HG03460 (cell line): ENCODE data around the gene PPHLN1.

Experiments
- ATAC-seq: cut with Tn5 transposase; IDR thresholded peaks from one replicate; pipeline ENCODE4 v1.9.1; 2021; ENCODE audit not compliant: unreplicated experiment

PPHLN1 gene

GRCh38 chr12:42432517-42433140, 106.7 kb downstream of the PPHLN1 start:
- ATAC-seq, result no peak

DNA sequence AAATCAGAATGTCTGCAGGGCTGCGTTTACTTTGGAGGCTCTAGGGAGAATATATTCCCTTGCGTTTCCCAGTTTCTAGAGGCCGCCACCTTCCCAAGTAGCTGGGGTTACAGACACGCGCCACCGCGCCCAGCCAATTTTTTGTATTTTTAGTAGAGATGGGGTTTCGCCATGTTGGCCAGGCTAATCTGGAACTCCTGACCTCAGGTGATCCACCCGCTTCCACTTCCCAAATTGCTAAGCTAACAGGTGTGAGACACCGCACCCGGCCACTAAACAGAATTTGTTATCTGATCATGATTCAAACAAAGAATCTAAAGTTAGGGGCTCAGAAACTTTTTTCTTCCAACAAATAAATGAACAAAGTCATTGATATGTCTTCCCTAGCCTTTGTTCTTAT, 114.6 kb downstream of the PPHLN1 start:
- ATAC-seq, result no peak

- ATAC-seq, result no peak
Observed at GRCh38 chr12:42442311-42442759, 116.4 kb downstream of the PPHLN1 start.

DNA sequence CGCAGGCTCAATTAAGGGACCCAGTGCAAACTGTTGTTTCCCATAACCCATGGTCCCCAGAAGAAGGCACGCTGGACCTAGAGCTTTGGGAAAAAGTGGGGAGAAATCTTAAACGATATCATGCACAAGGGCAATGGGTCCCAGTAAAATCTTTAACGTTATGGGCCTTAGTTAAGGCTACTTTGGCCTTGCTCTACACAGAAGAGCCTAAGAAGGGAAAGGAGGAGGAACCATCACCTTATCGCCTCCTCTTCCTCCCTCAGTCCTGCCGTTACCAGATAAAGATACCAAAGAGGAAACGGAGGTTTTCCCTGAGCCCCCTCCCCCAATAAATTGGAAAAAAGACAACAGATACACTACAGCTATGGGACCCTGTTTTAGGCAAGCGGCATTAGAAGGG, 116.9 kb downstream of the PPHLN1 start:
- no peak for ATAC-seq

DNA sequence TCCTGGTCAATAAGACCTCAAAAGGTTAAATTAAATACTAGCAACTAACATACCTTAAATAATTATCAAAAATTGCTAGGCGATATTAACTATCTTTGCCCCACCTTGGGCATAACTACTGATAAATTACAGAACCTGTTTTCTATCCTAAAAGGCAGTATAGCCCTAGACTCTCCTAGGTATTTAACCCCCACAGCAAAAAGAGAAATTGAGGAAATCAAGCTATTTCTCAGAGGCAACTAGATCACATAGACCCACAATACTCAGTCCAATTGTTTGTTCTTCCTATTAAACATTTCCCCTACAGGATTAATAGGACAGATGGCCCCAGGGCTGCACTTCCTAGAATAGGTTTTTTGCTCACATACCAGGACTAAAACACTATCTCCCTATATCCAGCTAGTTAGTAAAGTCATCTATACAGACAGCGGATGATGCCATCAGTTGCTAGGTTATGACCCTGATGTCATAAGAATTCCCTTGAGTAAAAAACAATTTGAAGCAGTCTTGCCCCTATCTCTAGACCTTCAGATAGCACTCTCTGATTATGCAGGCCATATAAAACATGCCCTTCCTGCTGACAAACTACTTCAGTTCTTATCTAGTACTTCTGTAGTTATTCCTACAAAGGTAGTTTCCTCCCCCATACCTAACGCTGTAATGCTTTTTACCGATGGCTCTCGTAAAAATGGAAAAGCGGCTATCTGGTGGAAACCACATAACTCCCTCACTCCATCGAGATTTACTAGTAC, 118.4 kb downstream of the PPHLN1 start:
- ATAC-seq, result no peak

DNA sequence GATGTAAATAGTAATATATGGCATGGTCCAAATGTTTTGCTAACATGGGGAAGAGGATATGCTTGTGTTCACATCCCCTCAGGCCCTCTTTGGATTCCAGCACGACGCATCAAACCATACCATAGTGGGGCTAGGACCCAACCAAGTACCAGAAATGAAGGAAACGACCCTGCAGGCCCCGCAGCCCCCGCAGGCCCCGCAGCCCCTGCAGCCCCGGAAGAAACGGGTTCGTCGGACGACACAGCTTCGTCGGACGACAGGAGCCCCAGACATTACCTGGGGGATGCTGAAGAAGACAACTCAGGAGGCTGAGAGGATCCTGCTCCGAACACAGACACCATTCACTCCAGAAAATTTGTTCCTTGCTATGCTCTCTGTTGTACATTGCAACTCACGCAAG, 119.9 kb downstream of the PPHLN1 start:
- ATAC-seq, result no peak

- no peak for ATAC-seq
Observed at GRCh38 chr12:42446761-42447160, 120.8 kb downstream of the PPHLN1 start.

DNA sequence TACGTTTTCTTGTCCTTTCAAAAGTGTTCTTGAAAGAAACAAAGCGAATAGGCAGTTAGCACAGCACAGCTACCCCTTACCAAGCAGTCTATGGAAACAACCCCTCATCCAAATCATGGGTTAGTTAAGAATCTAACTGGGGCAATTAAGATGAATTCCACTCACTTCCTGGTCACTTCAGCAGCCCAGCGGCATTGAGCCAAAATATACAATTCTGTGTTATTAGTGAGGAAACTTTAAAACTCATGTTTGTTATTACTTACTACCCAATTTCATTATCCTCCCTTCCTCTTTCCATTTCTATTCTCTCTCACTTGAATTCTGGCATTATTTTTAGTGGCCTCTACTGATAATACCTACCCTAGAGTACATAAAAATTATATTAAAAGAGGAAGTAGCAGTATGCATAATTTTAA, 121.4 kb downstream of the PPHLN1 start:
- no peak for ATAC-seq

- no peak for ATAC-seq
Observed at GRCh38 chr12:42448841-42449240, 122.9 kb downstream of the PPHLN1 start.

GRCh38 chr12:42450248-42450647, 124.3 kb downstream of the PPHLN1 start:
- ATAC-seq, result no peak

- no peak for ATAC-seq
Observed at GRCh38 chr12:42458575-42458974, 132.6 kb downstream of the PPHLN1 start.

DNA sequence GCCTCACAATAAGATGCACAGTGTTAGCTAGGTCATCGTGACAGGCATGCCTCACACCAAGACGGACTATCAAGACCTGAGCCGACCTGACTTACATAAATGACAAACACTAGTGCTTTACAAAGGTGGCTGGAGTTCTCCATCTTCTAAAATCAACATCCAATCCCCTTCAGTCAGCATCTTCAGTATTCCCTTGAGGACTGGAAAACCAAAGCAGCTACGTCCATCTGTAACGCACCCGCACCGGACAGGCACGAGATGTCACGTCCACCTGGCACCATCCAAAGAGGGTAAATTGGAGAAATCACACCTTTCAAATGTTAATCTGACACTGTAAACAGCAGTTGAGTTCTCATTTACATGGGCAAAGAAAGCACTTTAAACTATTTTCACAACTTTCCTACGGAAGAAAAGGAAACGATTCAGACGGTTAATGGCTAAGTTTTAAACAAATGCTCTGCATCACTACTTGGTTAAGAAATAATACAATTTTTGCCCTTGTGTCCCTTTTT, 133.4 kb downstream of the PPHLN1 start:
- ATAC-seq, result no peak

DNA sequence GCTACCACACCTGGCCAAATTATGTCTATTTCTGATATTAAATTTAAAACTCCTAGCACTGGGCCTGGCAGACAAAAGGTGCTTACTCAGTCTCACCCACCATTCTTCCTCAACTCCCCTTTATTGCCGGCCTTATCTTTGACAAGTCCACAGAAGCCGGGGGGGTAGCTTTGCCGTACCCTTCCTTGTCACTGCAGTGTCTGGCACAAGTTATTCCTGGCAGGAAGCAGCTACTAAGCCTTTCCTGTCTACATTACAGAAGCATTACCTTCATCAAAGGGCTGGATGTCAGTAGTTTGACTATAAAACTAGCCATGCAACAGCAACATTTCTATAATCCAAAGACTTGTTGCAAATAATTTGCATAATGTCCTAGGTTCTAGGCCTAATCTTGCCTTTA, 136.5 kb downstream of the PPHLN1 start:
- no peak for ATAC-seq

DNA sequence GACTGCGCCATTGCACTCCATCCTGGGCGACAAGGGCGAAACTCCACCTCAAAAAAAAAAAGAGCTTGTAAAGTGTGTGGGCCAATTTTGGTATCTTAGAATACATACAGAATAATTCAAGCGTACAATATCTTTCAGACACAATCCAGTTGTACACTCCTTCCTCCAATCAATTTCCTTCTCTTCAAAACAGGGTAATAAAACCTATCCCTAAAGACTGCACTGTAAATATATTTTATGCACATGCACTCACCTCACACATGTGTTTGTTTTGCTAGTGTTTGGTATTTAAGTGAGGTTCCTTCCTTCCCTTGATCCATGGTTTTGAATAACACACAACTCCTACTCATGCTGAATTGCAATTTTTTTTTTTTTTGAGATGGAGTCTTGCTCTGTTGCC, 137.7 kb downstream of the PPHLN1 start:
- ATAC-seq, result no peak

DNA sequence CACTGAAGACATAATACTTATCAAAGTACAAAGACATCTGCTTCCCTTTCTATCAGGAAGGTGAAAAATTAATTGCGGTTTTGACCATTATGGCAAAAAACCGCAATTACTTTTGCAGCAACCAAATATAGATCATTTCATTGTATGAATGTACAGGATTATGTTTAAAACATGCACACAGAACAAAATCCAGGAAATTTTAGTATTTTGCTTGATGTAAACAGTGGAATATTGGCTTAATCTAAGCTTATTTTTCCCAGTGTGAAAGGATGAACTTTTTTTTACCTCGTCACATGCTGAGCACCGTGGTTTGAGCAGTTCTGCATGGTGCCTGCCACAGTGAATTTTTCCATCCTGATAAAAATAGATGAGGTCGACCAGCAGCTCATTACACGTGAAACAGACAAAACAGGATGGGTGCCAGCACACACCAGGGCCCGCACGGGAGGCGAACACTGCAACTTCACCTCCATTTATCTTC, 142.4 kb downstream of the PPHLN1 start:
- no peak for ATAC-seq

DNA sequence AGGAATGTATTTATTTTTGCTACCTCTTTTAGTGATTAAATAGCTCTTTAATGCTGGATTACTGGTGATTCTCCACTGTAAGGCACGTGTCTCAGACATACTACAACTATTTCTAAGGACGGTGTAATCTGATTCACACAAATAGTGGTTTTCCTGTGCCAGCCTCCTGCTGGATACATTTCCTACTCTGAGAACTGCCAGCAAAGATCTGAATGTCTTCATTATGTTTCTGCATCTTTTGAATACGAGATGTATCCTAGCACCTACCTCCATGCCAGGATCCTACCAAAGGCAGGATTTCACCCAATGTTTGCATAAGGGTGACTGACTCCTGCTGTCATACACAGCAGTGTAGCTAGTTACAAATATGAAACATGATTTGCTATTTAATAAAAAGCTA, 143.0 kb downstream of the PPHLN1 start:
- ATAC-seq, result no peak

GRCh38 chr12:42469355-42470175, 143.6 kb downstream of the PPHLN1 start:
- peak; percentile 94 for ATAC-seq

DNA sequence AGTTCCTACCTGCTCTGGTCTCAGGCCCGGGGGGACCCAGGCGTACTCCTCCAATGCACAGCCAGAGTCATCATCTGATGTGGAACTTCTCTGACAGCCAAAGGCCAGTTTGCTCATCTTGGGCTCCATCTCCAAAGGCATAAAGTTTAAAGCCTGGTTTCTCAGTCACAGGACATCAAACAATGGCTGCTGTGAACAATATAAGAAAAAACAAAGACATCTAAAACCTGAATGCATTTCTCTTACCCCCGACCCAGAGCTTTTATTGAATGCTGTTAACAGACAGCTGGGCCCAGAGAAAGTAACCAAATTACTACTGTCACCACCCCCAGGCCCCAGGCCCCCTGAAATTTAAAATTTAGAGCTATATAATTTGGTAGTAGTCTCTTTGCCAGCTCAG, 146.4 kb downstream of the PPHLN1 start:
- ATAC-seq, result no peak

GRCh38 chr12:42473130-42473529, 147.2 kb downstream of the PPHLN1 start:
- no peak for ATAC-seq

GRCh38 chr12:42473561-42473960, 147.6 kb downstream of the PPHLN1 start:
- ATAC-seq, result no peak

DNA sequence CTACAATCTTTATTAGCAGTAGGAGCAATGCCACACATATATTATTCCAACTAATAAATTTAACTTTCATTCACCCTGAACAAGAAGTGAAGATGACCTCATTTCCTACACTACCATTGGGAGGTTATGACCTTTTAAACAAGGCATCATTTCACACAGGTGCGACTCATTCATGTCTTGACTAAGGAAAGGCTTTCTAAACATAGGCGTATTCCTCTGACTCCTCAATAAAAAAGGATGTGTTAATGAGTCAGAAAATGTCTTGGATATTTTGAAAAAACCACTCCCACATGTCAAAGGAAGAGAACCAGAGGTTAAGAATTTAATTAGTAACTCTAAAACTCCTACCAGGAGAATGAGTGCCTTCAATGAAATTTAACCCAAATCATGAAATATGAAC, 148.4 kb downstream of the PPHLN1 start:
- no peak for ATAC-seq
